ENCODE measurements around the gene PHOSPHO2.

PHOSPHO2 gene

GRCh38 chr2:169717691-169718063 lies 23.4 kb downstream of the PHOSPHO2 start:
- no peak for DNase-seq

- DNase-seq: no peak
These were observed 24.7 kb downstream of the PHOSPHO2 start for GRCh38 chr2:169718930-169719504.

- DNase-seq: no peak
These were observed 26.7 kb downstream of the PHOSPHO2 start for GRCh38 chr2:169721016-169721415.

GRCh38 chr2:169727065-169727464 lies 32.8 kb downstream of the PHOSPHO2 start:
- no peak for DNase-seq

- DNase-seq: no peak
These were observed 35.0 kb downstream of the PHOSPHO2 start for GRCh38 chr2:169729274-169729605.

GRCh38 chr2:169732075-169732474 lies 37.8 kb downstream of the PHOSPHO2 start:
- DNase-seq: no peak

- DNase-seq: no peak
These were observed 38.5 kb downstream of the PHOSPHO2 start for GRCh38 chr2:169732583-169733358.

GRCh38 chr2:169734169-169734847 lies 40.0 kb downstream of the PHOSPHO2 start:
- DNase-seq: no peak

GRCh38 chr2:169735623-169736022 lies 41.4 kb downstream of the PHOSPHO2 start:
- no peak for DNase-seq

- no peak for DNase-seq
These were observed 42.6 kb downstream of the PHOSPHO2 start for GRCh38 chr2:169736902-169737301.

GRCh38 chr2:169738566-169739229 lies 44.4 kb downstream of the PHOSPHO2 start:
- DNase-seq: no peak

- no peak for DNase-seq
These were observed 45.1 kb downstream of the PHOSPHO2 start for GRCh38 chr2:169739351-169739750.

- no peak for DNase-seq
These were observed 49.3 kb downstream of the PHOSPHO2 start for GRCh38 chr2:169743549-169743948.

GRCh38 chr2:169746240-169746639 lies 52.0 kb downstream of the PHOSPHO2 start:
- peak; percentile 76 for DNase-seq

GRCh38 chr2:169748319-169748718 lies 54.0 kb downstream of the PHOSPHO2 start:
- no peak for DNase-seq
